Endothelial cell of umbilical vein (primary cell): ENCODE measurements around the gene PVR. TPM values are rescaled to one million over a fixed set of nuclear protein-coding genes. Genes with fewer than 3 reads are reported as not detected.

Experiments used
- BruUV-seq: library from RNA; stranded (reverse); fragments of 400-500 nt; replicated peaks from 2 replicates; lab custom pipeline; 2021; lab: Mats Ljungman, UMichigan
- CTCF ChIA-PET: fragments of 300-600, 350-600 bp; sonication (Branson Sonifier 250); formaldehyde crosslinking; loops from one replicate; lab custom pipeline; 2021; ENCODE audit warnings: antibody characterized with exemption, inconsistent platforms; lab: Charles Lee
- POLR2A ChIA-PET: fragments of 300-600, 350-600 bp; sonication (Branson Sonifier 250); formaldehyde crosslinking; loops from one replicate; lab custom pipeline; 2021; ENCODE audit warnings: antibody characterized with exemption, inconsistent platforms; lab: Charles Lee
- DNase-seq: peaks from one replicate; pipeline ENCODE4 v3.0.0-alpha.2; 2011; ENCODE audit warnings: low read depth, low spot score
- FAIRE-seq: peaks from 2 replicates; lab custom pipeline; 2011; peaks lifted over from hg19 to GRCh38; lab: Jason Lieb, UNC
- H2AFZ ChIP-seq: 2 replicates; pipeline ENCODE4 v1.6.0; 2012; ENCODE audit warnings: low read depth, low read length, control low read depth, inconsistent platforms
- H3K27ac ChIP-seq: 2 replicates; pipeline ENCODE4 v1.5.1; 2011; ENCODE audit warnings: low read depth, mild to moderate bottlenecking, control low read depth, low read length, moderate library complexity; ENCODE audit not compliant: insufficient read depth
- H3K27me3 ChIP-seq, 2 experiments: 2 replicates each; pipeline versions ENCODE4 v1.6.0 to v1.6.1; 2011; ENCODE audit warnings: low read length in 2 of 2, mixed read lengths in 1 of 2; ENCODE audit not compliant: control insufficient read depth in 2 of 2, insufficient read depth in 2 of 2
- H3K36me3 ChIP-seq, 2 experiments: 2 replicates in 1 of 2; 3 replicates in 1 of 2; pipeline ENCODE4 v1.5.1; 2011; ENCODE audit warnings: low read length in 2 of 2, mild to moderate bottlenecking in 1 of 2, moderate library complexity in 1 of 2; ENCODE audit not compliant: control insufficient read depth in 2 of 2, insufficient read depth in 2 of 2; ENCODE audit errors: extremely low read depth in 1 of 2
- H3K4me1 ChIP-seq: 3 replicates; pipeline ENCODE4 v1.5.1; 2011; ENCODE audit warnings: mild to moderate bottlenecking, low read length; ENCODE audit not compliant: control insufficient read depth, insufficient read depth; ENCODE audit errors: extremely low read depth
- H3K4me2 ChIP-seq: 2 replicates; pipeline ENCODE4 v1.6.1; 2011; ENCODE audit warnings: low read length, control low read depth, mixed read lengths; ENCODE audit not compliant: insufficient read depth
- H3K4me3 ChIP-seq, 3 experiments: fragments of 200-600 bp in 1 of 3; sonication (generic), shearing (Covaris generic) in 1 of 3; replicated peaks in 1 of 3; 2 replicates each; pipeline ENCODE4 v1.5.1; 2011 to 2016; ENCODE audit warnings: control low read depth in 3 of 3, low read length in 3 of 3, mild to moderate bottlenecking in 2 of 3, inconsistent platforms in 1 of 3, low read depth in 1 of 3, moderate library complexity in 1 of 3; ENCODE audit not compliant: insufficient read depth in 1 of 3
- H3K79me2 ChIP-seq: 2 replicates; pipeline ENCODE4 v1.6.0; 2012; ENCODE audit warnings: low read length, inconsistent platforms; ENCODE audit not compliant: control insufficient read depth, insufficient read depth
- H3K9ac ChIP-seq: replicated peaks from 2 replicates; pipeline ENCODE3; 2011; ENCODE audit warnings: low read length, control low read depth; ENCODE audit not compliant: insufficient read depth; ENCODE audit errors: extremely low read depth
- H3K9me1 ChIP-seq: replicated peaks from 3 replicates; pipeline ENCODE4 v1.6.0; 2011; ENCODE audit warnings: mild to moderate bottlenecking, low read length; ENCODE audit not compliant: control insufficient read depth, insufficient read depth; ENCODE audit errors: extremely low read depth
- H3K9me3 ChIP-seq: replicated peaks from 2 replicates; pipeline ENCODE4 v1.5.1; 2012; ENCODE audit warnings: low read length, inconsistent platforms; ENCODE audit not compliant: control insufficient read depth, insufficient read depth
- H4K20me1 ChIP-seq: replicated peaks from 2 replicates; pipeline ENCODE3; 2011; ENCODE audit warnings: mild to moderate bottlenecking, low read length; ENCODE audit not compliant: control insufficient read depth, insufficient read depth; ENCODE audit errors: extremely low read depth
- CTCF ChIP-seq, 2 donors: IDR thresholded peaks; 1 replicate in 1 of 2; 2 replicates in 1 of 2; pipeline ENCODE4 v1.5.1; 2011; ENCODE audit warnings: low read length in 2 of 2, mild to moderate bottlenecking in 2 of 2, moderate library complexity in 2 of 2, control low read depth in 1 of 2, inconsistent platforms in 1 of 2, low read depth in 1 of 2; ENCODE audit not compliant: insufficient read depth in 1 of 2; ENCODE audit errors: extremely low read depth in 1 of 2
- EZH2 ChIP-seq: IDR thresholded peaks from 2 replicates; pipeline ENCODE4 v1.6.1; 2012; ENCODE audit warnings: borderline replicate concordance, low read depth, mild to moderate bottlenecking, moderate library complexity, low read length, inconsistent platforms; ENCODE audit not compliant: severe bottlenecking
- FOS ChIP-seq: IDR thresholded peaks from 2 replicates; pipeline ENCODE4 v1.6.1; 2011; ENCODE audit warnings: mild to moderate bottlenecking, low read length, moderate library complexity, borderline replicate concordance; ENCODE audit not compliant: insufficient read depth
- GATA2 ChIP-seq: IDR thresholded peaks from 2 replicates; pipeline ENCODE4 v1.7.0; 2011; ENCODE audit warnings: low read depth, mild to moderate bottlenecking, moderate library complexity, mixed read lengths, low read length; ENCODE audit not compliant: insufficient read length, insufficient read depth
- POLR2A ChIP-seq: IDR thresholded peaks from 2 replicates; pipeline ENCODE4 v1.6.1; 2012; ENCODE audit warnings: low read depth, mild to moderate bottlenecking, control low read depth, low read length
- POLR2AphosphoS5 ChIP-seq: IDR thresholded peaks from 2 replicates; pipeline ENCODE4 v1.6.1; 2012; ENCODE audit warnings: low read depth, mild to moderate bottlenecking, control low read depth, low read length, moderate library complexity; ENCODE audit not compliant: insufficient read depth
- dilution Hi-C: fragments of 300-500 bp; cut with MboI; formaldehyde crosslinking; loops from one replicate; pipeline ENCODE4 v1.15.0; 2019; ENCODE audit warnings: low sequenced_read_pairs; ENCODE audit not compliant: extremely low pct_ligation_motif_present
- intact Hi-C: fragments of 100-400 bp; cut with micrococcal nuclease; formaldehyde crosslinking; loops from one replicate; pipeline ENCODE4 v1.10.0; 2022
- polyA plus RNA-seq, 4 experiments: library from polyadenylated mRNA; depleted of rRNA in 3 of 4; stranded (reverse) in 3 of 4; unstranded in 1 of 4; fragments of >200 nt; gene quantifications; 2 replicates each; pipeline versions ENCODE4 v1.2.1 to v1.2.3, GENCODE V29; 2011 to 2012; ENCODE audit warnings: missing spikeins in 1 of 4
- total RNA-seq: library from RNA; stranded (reverse); gene quantifications from 2 replicates; pipeline ENCODE4 v1.2.3, GENCODE V29; 2021

Gene PVR
- total and polyA plus RNA-seq, 2 donors (not counting 3 experiments of a cell fraction or from before 2014, with no cell fraction given): 133 to 226 TPM

- TF ChIP-seq CTCF (IDR thresholded peaks at IDR 0.05; ENCODE audit: extremely low read depth in 1 of 2, insufficient read depth in 1 of 2, low read depth in 1 of 2, low read length in 2 of 2) (no peak), POLR2AphosphoS5 (no peak), POLR2A (no peak), FOS (no peak), GATA2 (no peak)
- dilution Hi-C loops: no loop called here
- Histone ChIP-seq H4K20me1 (no peaks in the 10 kb centered on the region), H3K36me3 (peaks cover 0 to 2% of the 10 kb centered on the region in 2 experiments), H3K4me2 (no peak within 1 kb of the TSS), H3K9ac (no peak within 1 kb of the TSS), H3K27ac (no peak within 1 kb of the TSS), H3K4me1 (no peaks in the 10 kb centered on the region), H3K4me3 (no peak within 1 kb of the TSS), H3K79me2 (no peaks in the 10 kb centered on the region), H2AFZ (no peak within 1 kb of the TSS), H3K9me3 (no peaks in the 10 kb centered on the region), H3K27me3 (no peaks in the 10 kb centered on the region), H3K9me1 (no peaks in the 10 kb centered on the region)
- BruUV-seq: no TSS peak
- POLR2A ChIA-PET: no interaction called here
- no peak for FAIRE-seq
- CTCF ChIA-PET: interaction anchor here (1.1 to 1.7 kb wide), 2 partner anchors 99 to 101 kb away, joined by 3 to 5 read pairs; no protein-coding TSS in a partner anchor
- intact Hi-C loops: no loop called here
- no peak for DNase-seq
Measured at GRCh38 chr19:44671400-44671799, 27.7 kb downstream of the PVR start, which contains the start of gene CEACAM19. Gene CEACAM19, plus strand, starts transcription at chr19:44671482. Its CDS starts 450 bp downstream, at chr19:44671932.

GRCh38 chr19:44672226-44672625, 28.5 kb downstream of the PVR start:
- Histone ChIP-seq H2AFZ (no peak overlapping the region), H3K27ac (no peak overlapping the region), H3K4me3 (no peak overlapping the region), H3K9me3 (no peaks in the 10 kb centered on the region), H3K9me1 (no peaks in the 10 kb centered on the region), H3K79me2 (no peaks in the 10 kb centered on the region), H4K20me1 (no peaks in the 10 kb centered on the region), H3K27me3 (no peaks in the 10 kb centered on the region), H3K36me3 (no peaks in the 10 kb centered on the region), H3K4me1 (peaks cover 6% of the 10 kb centered on the region), H3K4me2 (no peak overlapping the region), H3K9ac (no peak overlapping the region)
- POLR2A ChIA-PET: no interaction called here
- no peak for FAIRE-seq
- no TSS peak for BruUV-seq
- TF ChIP-seq POLR2A: peak; percentile 13
- TF ChIP-seq EZH2: no peak
- dilution Hi-C loops: no loop called here
- CTCF ChIA-PET: interaction anchor here (1.1 to 1.7 kb wide), 3 partner anchors 9 to 102 kb away, joined by 3 to 5 read pairs (median 5); no protein-coding TSS in a partner anchor
- DNase-seq: no peak
- intact Hi-C loops: no loop called here
